KBM-7 (cell line): Measurements from ENCODE around the gene RPLP2.

ENCODE experiments used
- DNase-seq: peaks from one replicate; pipeline ENCODE4 v3.0.0-alpha.2; 2015
- in situ Hi-C: fragments of 300-500 bp; cut with MboI; formaldehyde crosslinking; loops from 2 replicates; pipeline ENCODE4 v1.14.3; 2020; ENCODE audit warnings: low sequenced_read_pairs, low pct_unique_long_range_greater_than_20kb, mixed read lengths

The RPLP2 gene

DNA sequence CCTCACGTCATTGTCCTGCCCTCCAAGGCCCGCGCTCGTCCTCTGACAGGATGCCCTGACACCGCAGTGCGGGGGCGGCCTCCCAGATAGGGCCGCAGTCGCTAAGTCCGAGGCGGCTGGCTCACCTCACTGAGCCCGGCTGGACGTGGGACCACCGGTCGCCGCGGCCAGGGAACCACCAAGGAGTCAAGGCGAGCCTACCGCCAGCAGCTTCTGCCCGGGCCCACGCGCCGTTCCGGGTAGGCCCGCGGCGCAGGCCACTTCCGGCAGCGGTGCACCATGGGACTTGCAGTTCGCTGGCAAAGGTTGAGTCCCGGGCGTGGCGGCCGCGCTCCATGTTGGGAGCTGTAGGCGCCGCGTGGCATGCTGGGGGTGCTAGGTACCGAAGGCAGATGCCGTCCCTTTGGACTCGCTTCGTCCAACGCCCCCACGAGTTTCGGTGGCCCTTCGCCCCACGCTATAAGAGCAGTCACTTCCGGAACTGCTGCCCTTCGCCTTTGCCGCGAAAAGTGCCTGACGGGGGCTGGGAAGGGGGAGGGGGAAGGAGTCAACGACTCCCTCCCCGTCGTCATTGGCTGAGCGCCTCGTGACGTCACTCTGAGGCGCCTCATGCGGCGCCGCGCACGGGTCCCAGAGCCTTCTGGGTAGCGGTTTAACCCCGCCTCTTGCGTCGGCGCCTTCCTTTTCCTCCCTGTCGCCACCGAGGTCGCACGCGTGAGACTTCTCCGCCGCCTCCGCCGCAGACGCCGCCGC, at the start of gene RPLP2:
Gene RPLP2, plus strand, starts transcription at position 681 of the 753 bp plus-strand sequence. CDS start 268 bp downstream, outside the sequence.
- in situ Hi-C loops = no loop called here
- DNase-seq = peak; percentile 97

DNA sequence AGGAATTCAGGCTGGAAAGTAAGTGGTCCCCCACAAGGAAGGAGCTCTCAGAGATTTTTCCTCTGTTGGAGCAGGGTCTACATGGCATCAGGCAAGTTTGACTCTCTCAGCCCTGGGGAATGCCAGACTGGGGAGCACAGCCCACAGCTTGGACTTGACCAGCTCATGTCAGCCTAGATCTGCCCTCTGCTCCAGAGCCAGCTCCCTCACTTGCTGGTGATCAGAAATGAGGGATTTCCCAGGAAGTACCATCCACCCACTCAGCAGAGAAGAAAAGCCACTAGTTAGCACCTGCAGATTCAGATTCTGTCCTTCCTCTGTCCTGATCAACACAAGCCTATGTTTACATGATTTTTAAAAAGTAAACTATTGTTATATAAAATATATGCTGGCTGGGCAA, 49.5 kb upstream of the RPLP2 start:
- no peak for DNase-seq
- in situ Hi-C loops = no loop called here

DNA sequence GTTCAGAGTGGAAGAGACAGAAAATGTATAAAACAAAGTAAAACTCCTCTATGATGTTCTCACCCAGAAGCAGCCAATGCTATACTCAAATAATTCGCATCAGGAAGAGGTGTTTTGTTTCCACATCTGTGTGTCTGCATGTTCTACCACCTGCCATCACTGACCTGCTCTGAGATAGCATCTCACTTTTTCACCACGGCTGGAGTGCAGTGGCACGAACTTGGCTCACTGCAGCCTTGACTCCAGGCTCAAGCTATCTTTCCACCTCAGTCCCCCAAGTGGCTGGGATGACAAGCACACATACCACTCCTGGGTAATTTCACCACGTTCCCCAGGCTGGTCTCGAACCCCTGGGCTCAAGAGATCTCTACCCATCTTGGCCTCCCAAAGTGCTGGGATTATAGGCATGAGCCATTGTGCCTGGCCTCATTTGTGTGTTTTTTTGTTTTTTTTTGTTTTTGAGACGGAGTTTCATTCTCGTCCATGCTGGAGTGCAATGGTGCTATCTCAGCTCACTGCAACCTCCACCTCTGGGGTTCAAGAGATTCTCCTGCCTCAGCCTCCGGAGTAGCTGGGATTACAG, 48.1 kb upstream of the RPLP2 start:
- in situ Hi-C loops = no loop called here
- DNase-seq = no peak

DNA sequence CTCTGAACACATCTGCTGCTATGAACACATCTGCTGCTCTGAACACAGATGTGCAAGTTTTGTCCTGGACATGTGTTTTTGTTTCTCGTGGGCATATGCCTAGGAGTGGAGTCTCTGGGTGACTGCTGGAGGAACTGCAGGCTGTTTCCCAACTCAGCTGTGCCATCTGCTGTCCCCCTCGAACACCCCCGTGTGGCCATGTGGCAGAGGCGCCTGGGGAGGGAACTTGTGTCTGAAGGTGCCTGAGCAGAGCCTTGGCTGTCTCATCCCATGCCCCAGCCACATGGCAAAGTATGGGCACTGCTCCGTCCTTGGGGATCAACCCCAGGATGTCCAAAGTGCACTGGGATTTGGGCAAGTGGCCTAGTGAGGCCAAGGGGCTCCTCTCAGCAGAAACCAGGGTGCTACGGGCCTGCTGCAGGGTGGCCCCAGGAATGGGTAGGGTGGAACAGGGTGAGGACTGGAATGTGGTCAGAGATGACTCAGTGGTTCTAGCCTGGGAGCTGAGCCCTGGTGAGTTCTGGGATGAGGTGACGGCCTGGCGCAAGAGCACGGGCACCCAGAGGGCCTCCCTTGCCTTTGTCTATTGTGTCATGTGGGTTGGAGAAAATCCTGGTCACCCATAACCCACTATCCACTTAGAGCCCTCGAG, 47.2 kb upstream of the RPLP2 start:
- in situ Hi-C loops = no loop called here
- DNase-seq = peak; percentile 55

DNA sequence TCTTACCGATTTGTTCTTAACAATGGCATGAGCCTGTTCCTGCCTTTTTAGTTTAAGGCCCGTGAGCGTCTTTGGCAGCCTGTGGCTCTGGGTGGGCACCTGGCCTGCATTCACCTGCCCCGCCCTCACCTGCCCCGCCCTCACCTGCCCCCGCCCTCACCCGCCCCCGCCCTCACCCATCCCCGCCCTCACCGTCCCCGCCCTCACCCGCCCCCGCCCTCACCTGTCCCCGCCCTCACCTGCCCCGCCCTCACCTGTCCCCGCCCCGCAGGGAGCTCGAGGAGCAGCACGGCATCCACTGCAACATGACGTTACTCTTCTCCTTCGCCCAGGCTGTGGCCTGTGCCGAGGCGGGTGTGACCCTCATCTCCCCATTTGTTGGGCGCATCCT, 46.7 kb upstream of the RPLP2 start:
- in situ Hi-C loops = no loop called here
- no peak for DNase-seq

DNA sequence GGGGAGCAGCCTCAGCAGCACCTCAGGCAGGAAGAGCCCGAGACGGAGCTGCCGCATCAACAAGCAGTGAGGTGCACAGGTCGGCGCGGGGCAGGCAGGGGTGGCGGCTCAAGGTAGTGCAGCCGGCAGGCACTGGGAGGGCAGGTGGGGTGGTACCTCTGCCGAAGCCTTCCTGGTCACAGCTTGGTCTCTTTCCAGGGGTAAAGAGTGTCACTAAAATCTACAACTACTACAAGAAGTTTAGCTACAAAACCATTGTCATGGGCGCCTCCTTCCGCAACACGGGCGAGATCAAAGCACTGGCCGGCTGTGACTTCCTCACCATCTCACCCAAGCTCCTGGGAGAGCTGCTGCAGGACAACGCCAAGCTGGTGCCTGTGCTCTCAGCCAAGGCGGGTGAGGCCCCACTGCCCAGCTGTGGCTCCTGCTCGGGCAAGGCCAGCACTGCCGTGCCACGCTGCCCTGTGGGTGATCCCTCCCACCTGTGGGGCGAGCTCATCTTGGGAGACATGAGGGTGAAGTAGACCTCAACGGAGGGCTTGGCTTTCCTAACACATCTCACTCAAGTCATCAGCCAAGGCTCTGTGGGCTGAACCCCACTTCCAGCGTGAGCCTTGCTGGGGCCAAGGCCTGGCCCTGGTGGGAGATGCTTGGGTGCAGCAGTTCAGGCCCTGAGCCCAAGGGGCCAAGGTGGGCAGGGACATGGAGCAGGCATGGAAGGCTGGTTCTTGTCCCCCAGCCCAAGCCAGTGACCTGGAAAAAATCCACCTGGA, 46.0 kb upstream of the RPLP2 start:
- in situ Hi-C loops = no loop called here
- DNase-seq = no peak

DNA sequence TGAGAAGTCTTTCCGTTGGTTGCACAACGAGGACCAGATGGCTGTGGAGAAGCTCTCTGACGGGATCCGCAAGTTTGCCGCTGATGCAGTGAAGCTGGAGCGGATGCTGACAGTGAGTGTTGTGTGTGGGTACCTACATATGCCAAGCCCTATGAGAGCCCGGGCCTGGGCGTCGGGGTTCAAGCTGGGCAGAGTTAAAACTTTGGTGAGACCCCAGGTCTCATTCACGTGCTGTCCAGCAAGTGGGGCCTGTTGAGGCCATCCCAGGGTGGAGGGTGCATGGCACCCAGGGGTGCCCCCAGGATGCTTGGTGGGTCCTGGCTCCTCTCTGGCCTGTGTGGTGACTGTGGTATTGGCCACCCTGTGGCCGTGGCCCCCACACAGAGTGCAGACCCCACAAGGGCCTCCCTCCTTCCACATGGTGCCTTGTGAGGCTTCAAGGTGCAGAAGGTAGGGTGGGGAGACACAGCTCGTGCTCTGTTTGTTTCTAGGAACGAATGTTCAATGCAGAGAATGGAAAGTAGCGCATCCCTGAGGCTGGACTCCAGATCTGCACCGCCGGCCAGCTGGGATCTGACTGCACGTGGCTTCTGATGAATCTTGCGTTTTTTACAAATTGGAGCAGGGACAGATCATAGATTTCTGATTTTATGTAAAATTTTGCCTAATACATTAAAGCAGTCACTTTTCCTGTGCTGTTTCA, 45.3 kb upstream of the RPLP2 start:
- no peak for DNase-seq
- in situ Hi-C loops = no loop called here

DNA sequence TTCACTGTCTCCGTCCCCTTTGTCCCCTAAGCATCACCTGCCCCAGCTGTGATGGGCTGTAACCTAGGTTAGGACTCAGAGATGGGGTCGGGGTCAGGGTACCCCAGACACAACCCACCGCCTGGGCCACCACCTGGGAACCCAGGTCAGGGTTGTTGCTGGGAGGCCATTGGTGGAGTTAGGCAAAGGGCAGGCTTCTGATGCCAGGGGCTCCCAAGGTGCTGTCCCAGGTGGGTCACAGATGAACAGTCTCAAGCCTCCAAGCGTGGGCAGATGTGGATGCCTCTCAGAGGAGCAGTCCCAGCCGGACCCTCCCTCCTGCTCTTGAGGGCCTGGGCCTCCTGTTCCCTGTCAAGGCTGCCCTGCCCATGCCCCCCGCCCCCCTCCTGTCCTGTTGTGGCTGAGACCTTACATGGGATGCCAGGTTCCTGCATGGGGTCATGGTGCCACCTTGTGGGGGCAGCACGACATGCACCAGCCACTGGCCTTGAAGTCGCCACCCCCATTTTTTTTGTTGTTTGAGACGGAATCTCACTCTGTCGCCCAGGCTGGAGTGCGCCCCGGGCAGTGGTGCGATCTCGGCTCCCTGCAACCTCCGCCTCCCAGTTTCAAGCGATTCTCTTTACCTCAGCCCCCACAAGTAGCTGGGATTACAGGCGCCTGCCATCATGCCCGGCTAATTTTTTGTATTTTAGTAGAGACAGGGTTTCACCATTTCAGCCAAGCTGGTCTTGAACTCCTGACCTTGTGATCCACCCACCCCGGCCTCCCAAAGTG, 44.6 kb upstream of the RPLP2 start:
- in situ Hi-C loops = no loop called here
- peak; percentile 80 for DNase-seq

DNA sequence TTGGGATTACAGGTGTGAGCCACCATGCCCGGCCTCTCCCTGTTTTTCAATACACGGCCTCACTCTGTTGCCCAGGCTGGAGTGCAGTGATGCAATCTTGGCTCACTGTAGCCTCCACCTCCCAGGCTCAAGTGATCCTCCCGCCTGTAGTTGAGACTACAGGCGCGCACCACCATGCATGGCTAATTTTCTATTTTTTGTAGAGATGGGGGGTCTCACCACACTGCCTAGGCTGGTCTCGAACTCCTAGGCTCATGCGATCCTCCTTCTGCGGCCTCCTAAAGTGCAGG, 44.0 kb upstream of the RPLP2 start:
- DNase-seq = no peak
- in situ Hi-C loops = no loop called here

DNA sequence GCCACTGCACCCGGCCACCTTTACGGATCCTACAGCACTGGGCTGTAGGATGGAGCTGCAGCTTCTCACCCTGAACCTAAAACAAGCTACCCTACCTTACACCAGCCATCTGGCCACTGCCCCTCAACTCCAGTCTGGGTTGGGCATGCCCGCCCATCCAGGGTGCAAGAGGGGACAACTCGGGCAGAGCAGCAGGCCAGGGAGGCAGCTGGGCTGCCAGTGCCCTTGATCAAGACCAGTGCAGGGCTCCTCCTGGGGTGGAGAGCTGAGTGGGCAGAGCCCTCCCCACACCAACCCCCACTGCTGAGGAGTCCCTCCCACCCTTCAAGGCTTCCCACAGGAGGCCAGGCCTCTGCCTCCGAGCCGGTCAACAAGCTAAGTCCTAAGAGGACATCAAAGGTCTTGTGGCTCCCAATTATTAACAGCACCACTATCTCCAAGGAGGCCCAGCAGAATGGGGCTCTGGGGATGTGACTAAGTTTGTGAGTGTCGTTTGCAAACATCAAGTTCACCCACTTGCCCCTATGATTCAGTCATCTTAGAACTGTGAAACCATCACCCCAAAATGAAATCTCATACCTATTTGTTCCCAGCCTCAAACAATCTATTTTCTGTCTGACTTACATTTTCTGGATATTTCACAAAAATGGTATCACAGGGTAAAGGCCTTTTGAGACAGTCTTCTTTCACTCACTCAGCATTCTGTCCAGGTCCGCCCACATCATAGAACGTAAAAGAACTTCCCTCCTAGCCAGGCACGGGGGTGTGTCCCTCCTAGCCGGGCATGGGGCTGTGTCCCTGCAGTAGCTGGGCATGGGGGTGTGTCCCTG, 43.4 kb upstream of the RPLP2 start:
- in situ Hi-C loops = no loop called here
- no peak for DNase-seq

DNA sequence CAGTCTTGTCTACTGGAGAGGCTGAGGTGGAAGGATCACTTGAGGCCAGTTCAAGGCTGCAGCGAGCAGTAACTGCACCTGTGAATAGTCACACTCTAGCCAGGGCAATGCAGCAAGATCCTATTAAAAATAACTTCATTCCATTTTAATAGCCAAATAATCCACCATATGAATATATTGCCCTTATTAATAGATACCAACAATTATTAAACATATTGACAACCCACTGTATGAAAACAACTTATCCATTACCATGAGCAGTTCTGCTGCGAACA, 42.9 kb upstream of the RPLP2 start:
- no peak for DNase-seq
- in situ Hi-C loops = no loop called here

DNA sequence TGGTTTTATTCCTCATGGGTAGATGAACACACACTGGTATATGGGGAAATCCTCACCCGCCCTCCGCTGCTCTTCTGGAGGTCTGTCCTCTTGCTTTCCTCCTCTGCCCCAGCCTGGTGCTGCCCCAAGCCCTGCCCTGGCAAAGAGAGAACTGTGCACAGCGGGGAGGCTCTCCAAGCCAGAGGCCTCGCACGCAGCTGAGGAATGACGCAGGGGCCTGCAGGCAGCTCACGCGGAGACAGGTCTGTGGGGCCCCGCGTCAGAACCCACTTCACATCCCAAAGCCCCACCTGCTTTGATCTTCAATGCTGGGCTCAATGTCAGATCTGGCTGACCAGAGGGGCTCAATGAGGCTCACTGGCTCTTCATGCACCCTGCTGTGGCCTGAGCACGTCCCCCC, 42.5 kb upstream of the RPLP2 start:
- in situ Hi-C loops = no loop called here
- DNase-seq = no peak

DNA sequence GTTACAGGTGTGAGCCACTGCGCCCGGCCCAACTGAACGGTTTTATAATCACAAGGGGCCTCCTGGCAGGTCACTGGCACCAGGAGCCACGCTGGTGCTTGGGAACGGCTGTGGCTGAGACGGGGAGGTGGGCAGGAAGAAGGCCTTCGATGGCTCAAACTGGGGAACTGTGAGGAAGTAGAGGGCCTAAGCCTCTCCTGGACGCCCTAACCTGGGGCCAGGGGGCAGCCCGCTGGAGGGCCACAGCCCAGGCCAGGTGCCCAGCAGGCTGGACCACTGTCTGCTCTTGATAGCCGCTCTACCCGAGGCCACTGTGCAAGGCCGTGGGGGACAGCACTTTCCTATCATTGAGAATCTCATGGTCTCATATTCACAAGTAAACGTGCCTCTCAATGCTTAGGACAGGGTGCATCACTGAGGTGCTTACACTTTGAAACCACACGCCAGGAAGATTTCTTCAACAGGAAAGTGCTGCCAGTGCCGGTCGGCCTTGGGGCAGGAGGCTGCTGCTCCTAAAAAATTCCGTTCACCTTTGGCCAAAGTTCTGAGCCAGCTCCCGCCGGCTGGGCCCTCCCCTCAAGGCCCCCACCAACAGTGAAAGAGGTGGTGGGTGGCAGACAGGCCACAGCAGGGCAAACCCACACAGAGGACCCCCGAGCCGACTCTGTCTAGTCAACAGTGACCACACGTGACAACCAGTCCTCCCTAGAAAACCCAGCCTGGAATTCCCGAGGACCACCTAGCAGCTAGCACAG, 39.7 kb upstream of the RPLP2 start:
- no peak for DNase-seq
- in situ Hi-C loops = no loop called here

DNA sequence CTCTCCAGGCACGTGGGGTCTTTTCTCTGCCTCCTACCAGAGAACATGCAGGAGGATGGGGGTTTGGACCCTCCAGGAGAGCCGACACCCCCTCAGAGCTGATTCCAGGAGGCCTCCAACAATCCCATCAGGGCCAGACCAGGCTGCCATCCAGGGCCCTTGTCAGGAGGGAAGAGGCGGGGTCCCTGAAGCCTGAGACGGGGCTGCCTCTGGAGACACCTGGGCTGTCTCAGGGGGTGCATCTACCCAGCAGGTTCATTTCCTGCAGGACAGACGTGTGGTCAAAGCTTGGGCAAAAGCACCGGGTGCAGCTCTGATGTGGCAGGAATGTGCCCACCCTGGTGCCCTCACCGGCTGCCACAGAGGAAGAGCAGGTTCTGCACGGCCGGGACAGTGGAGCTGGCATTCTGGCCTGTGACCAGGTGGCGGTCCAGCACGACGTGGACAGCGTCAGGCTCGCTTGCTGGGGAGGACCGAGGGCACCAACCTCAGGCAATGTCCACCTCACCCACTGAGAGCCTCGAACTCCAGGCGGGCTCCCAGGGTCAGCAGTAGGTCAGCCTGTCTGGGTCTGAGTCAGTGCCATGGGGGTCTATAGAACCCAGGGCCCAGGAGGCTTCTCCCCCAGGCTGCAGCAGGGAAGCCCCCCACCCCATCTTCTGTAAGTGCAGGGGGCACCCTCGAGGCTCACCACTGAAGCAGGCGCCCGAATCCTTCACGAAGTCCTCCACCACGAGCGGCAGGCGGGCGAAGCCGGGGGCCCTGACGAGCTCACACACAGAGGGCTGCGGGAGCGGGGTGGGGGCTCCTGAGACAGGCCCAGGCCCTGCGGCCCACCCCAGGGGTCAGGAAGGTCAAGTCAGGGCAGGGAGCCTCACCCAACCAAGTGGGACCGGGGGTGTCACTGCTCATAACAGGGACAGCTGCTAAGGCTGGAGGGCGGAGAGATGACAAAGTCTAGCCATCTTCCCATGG, 38.8 kb upstream of the RPLP2 start:
- in situ Hi-C loops = no loop called here
- no peak for DNase-seq

DNA sequence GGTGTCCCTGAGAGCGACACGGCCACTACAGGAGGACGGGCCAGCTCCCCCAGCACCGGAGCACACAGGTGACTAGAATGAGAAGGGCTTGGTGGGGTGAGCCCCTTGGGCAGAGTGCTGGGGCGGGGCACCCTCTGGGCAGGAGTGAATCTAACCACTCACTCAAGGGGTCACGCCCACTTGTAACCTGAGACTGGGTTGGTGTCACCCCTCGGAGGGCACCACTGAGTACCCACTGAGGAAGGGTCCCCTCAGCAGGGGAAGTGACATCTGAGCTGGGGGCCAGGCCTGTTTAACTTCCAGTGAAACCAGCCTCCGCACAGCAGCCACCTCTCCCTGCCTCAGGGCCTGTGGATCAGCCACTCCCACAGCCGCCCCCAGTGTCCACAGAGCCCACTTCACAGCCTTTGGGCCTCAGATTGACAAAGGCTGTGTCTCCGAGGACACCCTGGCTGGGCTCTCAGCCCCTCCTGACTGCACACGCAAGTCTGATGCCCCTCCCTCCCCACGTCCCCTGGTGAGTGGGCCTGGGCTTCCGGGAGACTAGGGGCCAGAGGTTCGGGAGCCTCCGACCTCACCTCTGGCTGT, 38.1 kb upstream of the RPLP2 start:
- no peak for DNase-seq
- in situ Hi-C loops = no loop called here
